NCI-H1048 (cell line): ENCODE data around the gene DCTD.

Experiments
- DNase-seq: peaks from one replicate; lab custom pipeline; 2025; lab: John Stamatoyannopoulos, UW

The DCTD gene

DNA sequence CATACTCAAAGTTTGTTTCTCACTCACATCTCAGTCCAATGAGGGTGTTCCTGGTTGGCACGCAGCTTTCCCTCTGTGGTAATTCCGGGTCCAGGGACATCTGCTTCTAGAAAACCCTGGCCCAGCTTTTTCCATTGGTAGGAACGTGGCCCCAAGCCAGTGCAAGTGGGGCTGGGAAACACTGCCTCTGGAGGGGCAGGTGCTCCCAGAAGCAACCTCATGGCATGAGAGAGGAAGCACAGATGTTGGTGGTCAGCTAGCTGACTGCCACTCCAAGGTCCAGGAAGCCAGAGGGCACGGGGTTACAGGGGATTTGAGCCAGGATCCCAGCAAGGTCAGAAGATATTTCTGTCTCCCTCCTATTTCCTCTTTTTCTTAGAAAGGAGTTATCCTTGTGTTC lies 47.5 kb downstream of the DCTD start:
- no peak for DNase-seq

- DNase-seq = no peak
Observed at GRCh38 chr4:182866746-182867145, 50.4 kb downstream of the DCTD start.

- no peak for DNase-seq
Observed at GRCh38 chr4:182863501-182863900, 53.7 kb downstream of the DCTD start.

DNA sequence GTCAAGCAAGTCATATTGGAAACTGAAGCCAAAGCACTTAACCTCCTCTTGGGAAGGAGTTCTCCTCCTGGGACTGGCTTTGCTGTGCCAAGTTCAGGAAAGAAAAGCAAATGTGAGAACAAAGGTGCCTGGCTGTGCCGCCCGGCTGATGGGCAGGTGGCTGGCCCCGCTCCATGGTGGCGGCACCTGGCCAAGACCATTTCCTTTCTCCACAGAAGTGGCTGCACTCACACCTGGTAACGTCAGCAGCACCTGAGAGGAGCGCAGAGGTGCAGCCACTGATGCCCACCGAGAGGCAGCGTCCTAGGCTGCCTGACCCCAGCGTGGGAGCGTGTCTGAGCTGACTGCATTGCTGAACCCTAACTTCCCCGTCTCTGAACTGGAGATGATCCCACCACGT lies 54.3 kb downstream of the DCTD start:
- no peak for DNase-seq

DNA sequence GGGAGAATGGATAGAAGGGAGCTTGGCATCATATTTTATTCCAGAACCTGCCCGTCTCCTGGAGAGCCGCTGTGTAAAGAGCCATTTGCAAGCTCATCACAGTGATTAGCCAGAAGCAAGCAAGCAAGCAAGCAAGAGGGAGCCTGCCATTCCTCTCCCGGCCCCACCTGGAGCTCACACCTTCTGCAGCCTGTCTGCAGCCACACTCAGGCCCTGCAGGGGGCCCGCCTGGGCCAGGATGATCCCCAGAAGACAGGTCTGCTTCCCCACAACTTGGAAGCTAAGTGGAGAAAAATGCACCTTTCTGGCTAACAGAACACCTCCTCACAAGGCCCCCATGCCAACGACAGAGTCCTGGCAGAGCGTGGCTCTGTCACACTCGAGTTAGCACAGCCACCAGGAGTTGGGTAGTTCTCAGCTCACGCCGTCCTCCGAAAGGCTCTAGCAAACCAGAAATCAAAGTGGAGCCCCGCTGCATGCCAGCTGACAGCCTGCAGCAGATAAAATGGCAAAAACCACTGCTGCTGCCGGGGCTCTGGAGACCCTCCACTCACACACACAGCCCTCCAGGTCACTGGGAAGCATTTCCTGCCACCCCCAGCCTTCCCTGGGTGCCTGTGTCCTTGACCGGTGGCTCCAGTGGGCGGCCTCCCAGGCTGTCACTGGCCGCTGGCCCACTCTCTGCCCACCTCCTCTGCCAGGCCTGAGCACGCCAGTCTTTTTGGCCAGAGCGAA lies 54.9 kb downstream of the DCTD start:
- DNase-seq = no peak

- no peak for DNase-seq
Observed at GRCh38 chr4:182861346-182861745, 55.8 kb downstream of the DCTD start.

DNA sequence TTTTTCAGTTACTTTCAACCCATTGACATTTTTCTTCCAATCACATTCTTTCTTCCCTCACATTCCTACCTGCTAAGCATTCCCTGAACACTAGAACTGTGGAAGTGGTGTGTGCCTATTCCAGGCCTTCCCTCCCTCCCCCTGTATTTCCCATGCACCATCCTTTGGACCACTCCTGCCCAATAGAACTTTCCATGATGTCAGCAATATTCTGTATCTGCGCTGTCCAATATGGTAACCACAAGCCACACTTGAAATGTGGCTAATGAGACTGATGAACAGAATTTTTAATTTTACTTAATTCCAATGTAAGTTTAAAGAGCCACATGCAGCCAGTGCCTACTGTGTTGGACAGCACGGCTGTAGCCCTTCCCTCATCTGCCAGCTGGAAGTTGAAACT lies 57.5 kb downstream of the DCTD start:
- DNase-seq = no peak

- DNase-seq = no peak
Observed at GRCh38 chr4:182858711-182859110, 58.5 kb downstream of the DCTD start.

GRCh38 chr4:182856862-182857261 lies 60.3 kb downstream of the DCTD start:
- no peak for DNase-seq

- no peak for DNase-seq
Observed at GRCh38 chr4:182855877-182856276, 61.3 kb downstream of the DCTD start.

DNA sequence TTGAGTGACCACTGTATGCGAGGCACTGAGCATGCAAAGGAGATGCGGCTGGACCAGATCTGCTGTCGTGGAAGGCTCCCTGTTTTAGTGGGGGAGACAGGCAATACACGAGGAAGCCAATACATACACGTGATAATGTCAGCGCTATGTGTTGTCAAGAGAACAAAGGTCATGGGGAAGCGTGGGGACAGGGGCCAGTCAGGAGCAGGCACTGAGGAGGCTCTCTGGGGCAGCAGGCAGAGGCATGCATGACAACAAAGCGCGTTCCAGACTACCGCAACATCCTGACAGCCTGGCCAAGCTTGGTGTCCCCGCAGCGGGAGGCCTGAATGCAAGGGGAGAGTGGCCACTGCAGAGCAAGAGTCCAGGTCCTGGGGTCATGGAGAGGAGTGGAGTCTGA lies 61.9 kb downstream of the DCTD start:
- no peak for DNase-seq

DNA sequence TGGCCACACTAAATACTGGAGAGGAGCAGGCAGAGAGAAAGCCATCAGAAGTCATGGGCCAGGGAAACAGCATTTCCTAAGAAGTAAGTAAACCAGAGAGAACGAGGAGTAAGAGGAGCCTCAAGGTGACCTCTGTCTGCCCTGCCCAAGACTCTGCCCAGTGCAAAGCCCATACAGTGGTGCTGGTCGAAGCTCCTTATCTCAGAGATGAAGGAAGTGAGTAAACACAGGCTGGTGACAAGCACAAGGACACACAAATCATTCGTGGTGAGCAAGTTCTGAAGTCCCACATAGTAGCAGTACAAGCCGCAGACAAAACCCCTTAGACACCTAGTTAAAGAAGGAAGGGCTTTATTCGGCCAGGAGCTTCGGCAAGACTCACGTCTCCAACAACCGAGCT lies 62.7 kb downstream of the DCTD start:
- no peak for DNase-seq

DNA sequence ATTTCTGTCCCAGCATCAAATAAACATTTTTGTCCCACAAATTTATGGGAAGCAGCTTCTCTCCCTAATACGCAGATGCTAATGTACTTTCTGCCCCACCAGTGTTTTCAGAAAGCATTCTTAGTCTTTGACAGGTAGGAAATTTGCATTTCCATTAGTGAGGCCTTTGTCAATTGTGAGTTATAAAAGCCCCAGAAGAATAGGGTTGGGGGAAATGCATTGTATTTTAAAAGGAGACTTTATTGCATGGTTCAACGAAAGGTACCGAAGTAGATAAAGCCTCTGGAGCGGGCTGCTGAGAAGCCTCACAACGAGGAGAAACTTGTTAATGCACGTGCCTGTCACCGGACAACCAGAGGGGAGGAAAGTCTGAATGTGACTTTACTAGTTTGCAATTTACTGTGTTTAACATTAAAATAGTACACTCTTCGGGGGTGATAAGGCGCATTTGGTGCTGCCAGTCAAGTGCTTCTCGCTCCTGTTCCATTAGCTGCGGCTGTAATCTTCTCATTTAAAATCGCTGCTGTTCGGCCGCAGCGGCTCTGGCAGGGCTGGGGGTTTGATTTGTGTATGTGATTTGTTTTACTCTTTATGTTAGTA lies 63.4 kb downstream of the DCTD start:
- no peak for DNase-seq

DNA sequence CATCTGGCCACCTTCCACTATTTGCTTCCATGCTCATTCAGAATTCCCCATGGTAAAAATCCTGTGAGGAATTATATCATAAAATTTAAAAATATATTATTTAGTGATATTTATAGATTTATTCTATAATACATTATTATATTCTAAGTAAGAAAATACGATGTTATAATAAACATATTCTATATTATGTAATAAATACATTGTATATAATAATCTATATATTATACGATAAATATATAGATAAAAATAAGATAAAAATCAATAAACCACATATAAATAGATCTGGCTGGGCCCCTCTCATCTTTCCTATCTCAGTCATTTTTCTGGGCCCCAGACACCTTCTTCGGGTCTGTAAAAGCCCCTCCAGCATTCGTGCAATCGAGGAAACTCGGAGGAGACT lies 68.5 kb downstream of the DCTD start:
- no peak for DNase-seq

GRCh38 chr4:182847576-182848450 lies 69.4 kb downstream of the DCTD start:
- no peak for DNase-seq

- DNase-seq = no peak
Observed at GRCh38 chr4:182846036-182846435, 71.2 kb downstream of the DCTD start.

DNA sequence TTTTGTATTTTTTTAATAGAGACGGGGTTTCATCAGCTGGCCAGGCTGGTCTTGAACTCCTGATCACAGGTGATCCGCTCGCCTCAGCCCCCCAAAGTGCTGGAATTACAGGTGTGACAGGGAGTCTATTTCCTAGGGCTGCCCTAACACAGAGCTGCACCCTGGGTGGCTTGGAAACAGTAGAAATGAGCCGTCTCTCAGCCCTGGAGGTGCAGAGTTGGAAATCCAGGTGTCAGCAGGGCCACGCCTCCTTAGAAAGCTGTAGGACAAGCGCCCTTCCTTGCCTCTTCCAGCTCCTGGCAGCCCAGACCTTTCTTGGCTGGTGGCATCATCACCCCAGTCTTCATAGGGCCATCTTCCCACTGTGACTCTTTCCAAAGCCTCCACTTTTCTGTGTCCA lies 71.6 kb downstream of the DCTD start:
- DNase-seq = no peak

DNA sequence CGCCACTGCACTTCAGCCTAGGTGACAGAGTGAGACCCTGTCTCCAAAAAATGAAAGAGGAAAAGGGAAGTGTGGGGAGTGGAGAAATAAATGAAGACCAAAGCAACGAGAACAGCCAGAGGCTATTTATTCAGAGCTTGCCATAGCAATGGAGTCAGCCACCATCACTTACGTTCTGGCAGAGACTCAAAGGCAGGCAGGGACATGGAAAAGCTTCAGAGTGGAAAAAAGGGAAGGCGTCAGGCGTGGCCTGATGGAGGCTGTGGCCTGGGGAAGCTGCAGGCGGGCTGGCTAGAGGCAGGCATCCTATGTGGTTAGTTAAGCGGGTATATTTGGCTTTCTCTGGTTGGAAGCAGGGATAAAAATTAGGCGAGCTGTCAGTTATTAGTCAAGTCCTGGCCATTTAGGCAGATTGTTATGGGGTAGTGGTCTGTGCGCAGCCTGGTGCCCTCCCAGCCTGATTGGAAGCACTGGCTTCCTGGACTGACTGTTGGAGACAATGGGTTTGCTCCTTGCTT lies 73.3 kb downstream of the DCTD start:
- DNase-seq = no peak

DNA sequence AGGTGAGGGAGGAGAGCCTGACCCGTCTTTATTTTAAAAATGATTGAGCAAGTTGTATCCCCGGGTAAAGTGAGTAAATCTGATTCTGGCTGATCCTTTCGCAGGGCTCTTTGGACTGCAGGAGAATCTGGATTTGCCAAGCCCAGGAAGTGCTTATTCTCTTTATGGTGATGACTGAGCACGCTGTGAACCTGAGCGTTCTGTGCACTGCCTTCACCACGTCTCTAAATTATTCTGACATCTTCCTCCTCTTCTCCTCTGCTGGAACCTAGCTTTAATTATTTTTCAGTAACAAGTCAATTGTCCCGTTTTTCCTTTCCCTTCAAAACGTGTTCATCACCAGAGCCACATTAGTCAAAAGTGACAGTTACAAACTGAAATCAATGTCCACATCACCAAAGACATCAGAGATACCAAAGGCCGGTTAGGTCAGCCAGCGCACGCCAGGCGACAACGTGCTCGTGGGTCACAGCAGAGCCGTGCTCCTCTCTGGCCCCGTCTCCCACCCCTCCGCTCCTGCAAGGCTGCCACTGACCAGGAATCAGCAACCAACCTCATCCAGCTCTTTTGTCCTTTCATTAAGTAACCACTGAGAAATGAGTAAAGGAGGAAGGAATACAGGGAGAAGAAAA lies 74.3 kb downstream of the DCTD start:
- no peak for DNase-seq

DNA sequence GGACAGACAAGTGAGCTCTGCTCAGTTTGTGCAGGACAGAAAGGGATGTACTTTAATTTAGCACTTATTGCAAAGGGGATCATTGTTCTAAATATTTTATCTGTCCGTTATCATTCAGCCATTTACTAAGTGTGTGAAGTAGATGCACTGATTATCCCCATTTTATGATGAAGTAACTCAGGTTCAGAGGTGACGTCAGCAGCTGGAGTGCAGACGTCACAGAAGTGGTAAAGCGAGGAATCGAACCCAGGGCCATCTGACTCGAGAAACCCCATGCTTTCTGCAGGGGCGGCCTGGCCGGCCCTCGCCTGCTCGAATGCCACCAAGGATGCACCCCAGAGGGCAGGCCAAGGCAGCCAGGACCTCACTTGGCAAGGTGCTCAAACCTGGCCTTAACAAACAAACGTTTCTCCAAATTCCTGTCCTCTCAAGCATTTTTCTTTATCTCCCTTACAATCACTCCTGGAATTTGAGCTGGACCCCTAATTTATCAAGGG lies 75.0 kb downstream of the DCTD start:
- no peak for DNase-seq

DNA sequence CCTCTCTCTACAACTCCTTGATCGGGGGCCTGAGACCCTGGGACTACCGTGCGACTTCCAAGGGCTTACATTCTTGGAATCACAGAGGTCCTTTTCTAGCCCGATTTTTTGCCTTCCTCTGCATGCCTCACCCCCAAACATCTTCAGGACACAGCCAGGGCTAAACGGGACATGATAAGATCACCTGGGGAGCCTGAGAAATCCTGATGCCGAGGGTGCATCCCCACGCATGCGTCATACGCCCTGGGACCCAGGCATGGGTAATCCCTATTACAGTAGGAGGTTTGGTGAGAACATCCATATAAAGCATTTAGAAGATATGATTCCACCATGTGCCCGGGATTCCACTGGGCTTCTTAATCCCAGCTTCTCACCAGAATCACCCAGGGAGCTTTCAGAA lies 77.1 kb downstream of the DCTD start:
- no peak for DNase-seq
